CD4-positive, alpha-beta T cell treated with Interleukin-4 for 1 hour (primary cell): ENCODE measurements around the gene PPFIBP2.
"Not testable (repeated sequence)": the region's sequence is repeated elsewhere in the genome, so short reads cannot be mapped to it uniquely, and the experiment has no call there.

Experiments used
- DNase-seq, 2 donors: peaks; one replicate each; pipeline ENCODE4 v3.0.0-alpha.2; 2020 to 2022

The PPFIBP2 gene

GRCh38 chr11:7639643-7640025 lies 125.8 kb downstream of the PPFIBP2 start:
- DNase-seq: no peak

DNA sequence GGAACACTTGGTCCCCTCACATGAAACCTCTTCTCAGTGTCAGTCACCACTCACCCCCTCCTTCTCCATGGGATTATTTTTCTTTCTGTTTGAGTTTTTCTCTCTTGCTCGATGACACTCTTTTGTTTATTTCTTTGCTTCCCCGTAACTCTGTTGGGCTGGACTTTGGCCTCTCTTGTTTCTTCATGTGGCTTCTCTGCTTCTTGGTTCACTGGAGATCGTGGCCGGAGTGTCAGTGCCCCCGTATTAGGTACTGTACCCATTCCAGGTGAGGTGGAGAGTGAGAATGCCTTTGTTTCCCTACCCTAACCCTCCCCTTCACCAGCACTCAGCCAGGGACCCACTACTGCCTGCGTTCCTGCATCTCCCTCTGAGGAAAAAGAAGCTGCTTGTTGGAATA lies 127.0 kb downstream of the PPFIBP2 start:
- DNase-seq: no peak

GRCh38 chr11:7642747-7643146 lies 128.9 kb downstream of the PPFIBP2 start:
- DNase-seq: no peak

DNA sequence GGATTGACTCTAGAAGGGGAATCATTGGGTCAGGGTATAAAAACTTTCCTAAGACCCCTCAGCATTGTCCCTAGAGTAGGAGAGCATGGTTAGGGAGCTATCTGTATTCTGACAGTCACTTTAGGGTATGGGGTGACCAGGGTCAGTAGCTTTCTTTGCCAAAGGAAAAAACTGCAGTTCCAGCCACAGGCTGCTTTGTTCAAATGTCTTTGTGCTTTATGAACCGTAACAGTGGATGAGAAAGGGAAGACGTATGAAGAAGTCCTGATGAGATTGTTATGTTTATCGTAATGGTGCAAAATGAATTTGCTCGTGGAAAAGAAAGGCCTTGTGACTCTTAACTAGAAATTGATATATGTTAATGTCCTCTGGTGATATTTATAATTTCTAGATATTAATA lies 129.5 kb downstream of the PPFIBP2 start:
- no peak for DNase-seq

- no peak for DNase-seq
Measured at GRCh38 chr11:7645206-7645605, 131.4 kb downstream of the PPFIBP2 start.

DNA sequence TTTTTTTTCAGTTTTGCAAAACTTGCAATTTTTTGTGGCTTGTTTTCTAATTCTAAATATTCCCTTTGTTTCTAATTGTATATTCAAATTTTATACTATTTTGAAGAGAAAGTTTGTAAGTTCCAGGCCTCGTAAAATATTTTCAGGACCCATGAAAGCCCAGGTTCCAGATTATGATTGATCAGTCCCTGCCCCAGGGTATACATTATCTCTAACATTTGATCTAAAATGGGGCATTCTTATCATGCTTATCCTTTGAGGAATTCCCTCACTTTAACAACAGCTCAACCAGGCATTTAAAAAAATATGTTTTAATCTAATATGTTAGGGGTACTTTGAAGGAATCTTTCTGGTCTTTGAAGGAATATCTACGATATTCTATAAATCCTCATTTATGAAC lies 133.1 kb downstream of the PPFIBP2 start:
- no peak for DNase-seq

DNA sequence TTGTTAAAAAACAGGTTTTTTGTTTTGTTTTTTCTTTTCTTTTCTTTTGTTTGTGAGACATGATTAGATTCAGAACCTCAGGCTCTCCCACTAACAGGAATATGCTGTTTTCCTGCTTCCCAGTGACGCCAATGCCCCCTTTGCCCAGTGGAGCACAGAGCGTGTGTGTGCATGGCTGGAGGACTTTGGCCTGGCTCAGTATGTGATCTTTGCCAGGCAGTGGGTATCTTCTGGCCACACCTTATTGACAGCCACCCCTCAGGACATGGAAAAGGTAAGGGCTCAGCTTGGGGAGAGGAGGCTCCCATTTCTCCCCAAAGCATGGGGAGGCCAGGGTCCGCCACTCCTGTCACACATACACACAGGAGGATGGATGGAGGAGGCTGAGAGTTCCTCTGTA lies 134.5 kb downstream of the PPFIBP2 start:
- DNase-seq: no peak

DNA sequence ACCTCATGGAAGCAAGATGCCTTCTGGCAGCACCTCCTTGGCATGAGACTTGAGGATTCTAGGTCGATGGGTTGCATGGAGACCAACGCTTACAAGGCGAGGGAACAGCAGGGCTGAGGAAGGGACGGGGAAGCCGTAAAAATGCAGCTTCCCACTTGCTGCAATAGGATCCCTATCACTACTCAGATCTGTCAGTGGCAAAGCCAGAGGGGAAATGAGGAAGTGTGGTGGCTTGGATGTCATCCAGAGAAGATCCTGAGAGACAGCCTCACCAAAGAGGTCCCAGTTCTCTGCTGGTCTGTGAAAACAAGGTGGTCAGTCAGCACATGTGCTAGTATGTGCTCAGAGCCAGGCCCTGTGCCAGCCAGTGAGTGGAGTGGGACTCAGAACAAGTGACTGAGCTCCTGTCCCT lies 137.3 kb downstream of the PPFIBP2 start:
- no peak for DNase-seq

GRCh38 chr11:7651700-7652099 lies 137.9 kb downstream of the PPFIBP2 start:
- DNase-seq: no peak

DNA sequence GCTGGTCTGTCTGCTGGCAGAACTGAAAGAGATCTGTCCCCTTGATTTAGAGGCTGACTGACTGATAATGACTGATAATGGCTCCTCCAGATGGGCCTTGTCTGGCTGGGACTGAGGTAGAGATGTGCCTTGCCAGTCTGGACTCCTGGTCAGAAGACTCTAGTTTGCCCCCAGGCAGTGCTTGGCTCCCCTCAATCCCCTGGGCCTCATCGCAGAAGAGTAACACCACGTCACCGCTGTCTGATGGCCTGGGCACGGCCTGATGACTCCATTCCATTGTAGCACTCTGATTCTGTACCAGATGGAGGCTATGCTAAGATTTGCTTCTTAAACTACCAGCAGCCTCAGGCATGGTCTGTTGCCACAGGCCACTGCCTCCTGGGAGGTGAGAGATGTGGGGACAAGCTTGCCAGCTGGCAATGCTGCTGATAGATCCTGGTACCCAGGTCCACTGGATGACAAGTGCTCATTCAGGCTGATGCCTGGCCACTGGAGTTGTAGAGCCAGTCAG lies 140.5 kb downstream of the PPFIBP2 start:
- no peak for DNase-seq

DNA sequence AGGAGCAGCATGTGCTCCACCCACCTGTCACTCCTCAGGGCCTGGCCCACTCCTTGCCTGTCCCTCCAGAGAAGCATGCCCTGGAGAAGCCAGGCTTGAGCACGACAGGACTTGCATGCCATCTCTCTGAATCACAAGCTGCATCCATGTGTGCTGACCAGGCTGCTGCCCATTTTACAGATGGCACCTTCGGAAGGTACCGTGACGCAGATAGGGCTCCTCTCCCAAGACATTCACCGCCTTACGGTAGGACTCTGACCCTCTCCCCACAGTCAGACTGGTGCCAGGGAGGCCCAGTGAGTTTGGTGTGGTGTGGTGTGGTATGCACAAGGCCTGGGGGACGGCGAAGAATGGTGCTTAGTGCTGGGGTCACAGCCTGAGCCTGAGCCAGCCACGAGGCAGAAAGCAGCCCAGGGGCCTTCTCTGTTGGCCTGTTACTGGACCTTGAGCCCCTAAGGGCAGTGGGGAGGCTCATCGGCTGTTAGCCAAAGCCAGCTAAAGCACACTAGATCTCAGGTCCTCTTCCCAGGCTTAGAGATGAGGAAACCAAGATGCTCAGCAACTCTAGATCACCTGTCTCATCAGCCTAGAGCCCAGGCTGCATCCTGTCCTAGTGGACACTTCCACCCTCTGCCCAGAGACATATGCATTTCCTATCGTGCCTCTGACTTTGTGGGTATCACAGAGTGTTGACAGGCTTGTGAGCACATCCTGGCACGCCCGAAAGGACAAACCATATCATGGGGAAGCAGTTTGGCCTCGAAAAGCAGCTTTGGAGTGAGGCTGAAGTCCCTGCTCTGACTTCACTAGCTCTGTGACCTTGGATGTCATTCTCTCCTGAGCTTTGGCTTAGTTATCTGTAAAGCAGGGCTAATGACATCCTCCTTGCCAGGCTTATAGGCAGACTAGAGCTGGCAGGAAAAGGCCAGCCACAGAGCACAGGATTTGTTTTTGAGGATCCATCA lies 141.7 kb downstream of the PPFIBP2 start:
- DNase-seq: no peak

GRCh38 chr11:7656704-7657103 lies 142.9 kb downstream of the PPFIBP2 start:
- no peak for DNase-seq

DNA sequence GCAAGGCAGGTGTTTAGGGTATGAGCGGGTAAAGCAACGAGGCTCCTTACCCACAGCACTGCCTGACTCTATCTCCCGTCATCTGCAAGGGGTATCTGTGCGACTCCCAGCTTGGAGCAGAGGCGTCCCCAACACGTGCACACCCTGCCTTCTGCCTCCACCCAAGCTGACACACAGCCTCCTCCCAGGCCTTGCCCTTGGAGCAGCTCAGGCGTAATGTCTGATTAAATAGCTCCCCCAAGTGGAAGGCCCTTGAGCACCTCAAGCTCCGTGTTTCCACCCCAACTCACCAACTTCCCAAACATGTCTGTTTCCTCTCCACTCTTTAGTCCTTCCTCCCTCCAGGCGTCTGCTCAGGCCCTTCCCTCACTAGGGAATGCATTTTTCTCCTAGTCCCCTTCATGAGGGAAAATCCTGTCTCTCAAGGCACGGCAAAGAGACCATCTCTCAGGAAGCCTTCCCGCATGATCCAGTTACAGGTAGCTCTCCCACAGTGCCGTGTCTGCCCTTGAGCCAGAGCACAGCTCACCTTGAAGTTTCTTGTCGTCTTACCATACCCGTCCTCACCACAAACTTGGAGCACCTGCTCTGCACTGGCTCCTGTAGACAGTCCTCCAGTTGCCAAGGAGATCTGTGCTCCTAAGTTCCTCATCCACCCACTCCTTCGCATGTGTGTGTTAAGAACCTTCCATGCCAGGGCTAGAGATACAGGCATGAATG lies 143.7 kb downstream of the PPFIBP2 start:
- peak in 1 of 2 donors; percentile 32 for DNase-seq

GRCh38 chr11:7663531-7663930 lies 149.7 kb downstream of the PPFIBP2 start:
- DNase-seq: not testable (repeated sequence)

DNA sequence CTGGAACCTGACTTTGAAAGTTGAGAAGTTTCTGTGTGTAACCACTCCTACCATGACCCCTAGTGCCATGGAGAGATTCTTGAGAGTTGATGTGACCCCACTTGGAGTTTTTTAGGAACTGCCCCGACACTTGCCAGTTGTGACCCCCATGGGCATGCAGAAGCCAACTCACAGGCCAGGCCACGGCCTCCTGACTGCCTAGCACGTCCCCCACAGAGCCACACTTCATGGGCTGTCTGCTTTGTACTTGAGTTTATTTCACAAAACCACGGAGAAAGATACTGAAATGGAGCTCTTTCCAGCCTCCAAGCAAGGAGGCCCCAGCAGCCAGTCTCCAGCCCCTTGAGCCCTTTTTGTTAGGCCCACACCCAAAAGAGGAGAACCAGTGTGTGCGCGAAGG lies 151.1 kb downstream of the PPFIBP2 start:
- DNase-seq: no peak

DNA sequence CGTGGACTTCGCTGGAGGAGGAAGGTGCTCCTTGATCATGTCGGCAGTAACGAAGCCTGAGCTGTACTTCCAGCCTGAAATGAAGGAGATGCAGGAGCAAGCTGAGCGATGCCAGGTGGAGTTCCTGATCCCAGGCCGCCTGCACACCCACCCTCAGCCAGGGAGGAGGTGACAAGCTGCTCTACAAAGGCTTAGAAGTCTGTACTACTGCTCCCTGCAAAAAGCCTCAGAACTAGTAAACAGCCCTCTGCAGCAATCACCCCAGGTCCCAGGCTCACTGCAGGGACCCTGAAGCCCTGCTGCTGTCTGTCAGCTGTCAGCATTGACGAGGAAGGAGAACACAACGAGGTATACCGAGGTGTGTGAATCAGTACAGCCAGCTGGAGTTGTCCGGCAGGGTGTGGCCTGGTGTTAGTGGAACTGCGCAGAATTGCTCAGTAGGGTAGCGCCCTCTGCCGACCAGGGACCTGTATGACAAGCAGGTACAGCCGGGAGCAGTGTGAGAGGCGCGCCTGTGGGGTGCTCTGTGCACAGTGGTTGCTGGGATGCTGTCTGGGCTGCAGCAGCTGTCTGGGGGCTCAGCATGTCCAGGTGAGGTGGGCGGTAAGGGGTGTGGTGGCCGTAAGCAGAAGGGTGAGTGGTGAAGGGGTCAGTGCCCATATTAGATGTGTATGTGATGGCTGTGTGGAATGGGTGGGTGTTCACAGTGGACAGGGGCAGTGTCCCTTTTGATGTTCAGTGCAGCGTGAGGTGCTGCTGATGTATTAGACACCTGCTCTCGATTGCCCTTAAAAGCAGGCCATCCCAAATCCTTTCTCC lies 151.9 kb downstream of the PPFIBP2 start:
- peak; percentile 65 to 74 for DNase-seq

GRCh38 chr11:7666292-7666866 lies 152.6 kb downstream of the PPFIBP2 start:
- no peak for DNase-seq

DNA sequence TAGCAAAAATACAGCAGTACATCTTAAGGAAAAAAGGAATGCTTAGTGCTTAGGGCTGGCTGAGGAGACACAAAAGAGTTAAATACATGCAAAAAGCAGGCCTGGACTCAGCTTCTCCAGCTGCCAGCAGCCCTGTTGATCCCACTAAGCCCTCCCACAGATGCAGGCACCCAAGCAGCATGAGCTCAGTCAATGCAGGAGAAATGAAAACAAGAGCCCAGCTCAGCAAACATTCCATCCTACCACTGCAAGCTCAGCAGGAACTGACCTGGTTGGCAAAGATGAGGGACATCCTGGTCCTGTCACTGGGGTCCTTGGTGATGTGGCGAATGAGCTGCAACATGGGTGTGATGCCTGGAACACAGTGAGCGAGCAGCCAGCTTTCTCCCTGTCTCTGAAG lies 153.7 kb downstream of the PPFIBP2 start:
- DNase-seq: no peak

GRCh38 chr11:7668464-7668863 lies 154.7 kb downstream of the PPFIBP2 start:
- no peak for DNase-seq

GRCh38 chr11:7668911-7669310 lies 155.1 kb downstream of the PPFIBP2 start:
- DNase-seq: no peak

GRCh38 chr11:7670641-7671040 lies 156.8 kb downstream of the PPFIBP2 start:
- DNase-seq: no peak

- DNase-seq: no peak
Measured at GRCh38 chr11:7671347-7672215, 157.8 kb downstream of the PPFIBP2 start.
